Natural killer cell treated with Interleukin-12 subunit alpha and Interleukin-12 subunit beta and Interleukin-15 and Interleukin-18, amount 100 ng/mL, for 72 hours (primary cell): ENCODE data around the gene PPM1F. TPM values are rescaled to one million over a fixed set of nuclear protein-coding genes. Genes with fewer than 3 reads are reported as not detected.

Source experiments
- ATAC-seq, 2 donors: fragments of 150-1000 bp; cut with Tn5 transposase in 1 of 2; sonication (Bioruptor Pico), chemical (Tn5 transposase) in 1 of 2; 2 replicates each; pipeline ENCODE4 v1.10.0; 2021
- DNase-seq: peaks from one replicate; pipeline ENCODE4 v3.0.0; 2022; ENCODE audit warnings: low spot score
- H3K27ac Mint-ChIP-seq, 2 donors: 1 replicate in 1 of 2; 2 replicates in 1 of 2; pipeline ENCODE4 v1.8.0; 2022; ENCODE audit warnings: mixed read lengths in 2 of 2, mild to moderate bottlenecking in 1 of 2, moderate library complexity in 1 of 2
- H3K27me3 Mint-ChIP-seq, 2 donors: 1 replicate in 1 of 2; 2 replicates in 1 of 2; pipeline ENCODE4 v1.8.0; 2022; ENCODE audit warnings: mixed read lengths in 2 of 2
- H3K36me3 Mint-ChIP-seq: one replicate; pipeline ENCODE4 v1.8.0; 2022; ENCODE audit warnings: mixed read lengths
- H3K4me1 Mint-ChIP-seq, 2 donors: 1 replicate in 1 of 2; 2 replicates in 1 of 2; pipeline ENCODE4 v1.8.0; 2022; ENCODE audit warnings: low read depth in 2 of 2, mixed read lengths in 2 of 2, mild to moderate bottlenecking in 1 of 2
- H3K4me3 Mint-ChIP-seq: one replicate; pipeline ENCODE4 v1.8.0; 2022; ENCODE audit warnings: mixed read lengths
- H3K9me3 Mint-ChIP-seq: 2 replicates; pipeline ENCODE4 v1.8.0; 2022; ENCODE audit warnings: mixed read lengths
- total RNA-seq, 2 donors: library from RNA; stranded (reverse); gene quantifications; one replicate each; pipeline ENCODE4 v1.2.3, GENCODE V29; 2022

PPM1F gene
- total RNA-seq, 2 donors from 2014 or later: 28.8 to 36.0 TPM

GRCh38 chr22:21961127-21961867 is 8.6 kb upstream of the PPM1F start:
- no peaks in the 10 kb centered on the region for H3K36me3 Mint-ChIP-seq
- H3K9me3 Mint-ChIP-seq: no peaks in the 10 kb centered on the region
- no peaks in the 10 kb centered on the region for H3K4me1 Mint-ChIP-seq
- no peak overlapping the region for H3K27ac Mint-ChIP-seq
- DNase-seq (no peak), ATAC-seq (no peak)
- no peak overlapping the region for H3K4me3 Mint-ChIP-seq
- H3K27me3 Mint-ChIP-seq: no peaks in the 10 kb centered on the region

DNA sequence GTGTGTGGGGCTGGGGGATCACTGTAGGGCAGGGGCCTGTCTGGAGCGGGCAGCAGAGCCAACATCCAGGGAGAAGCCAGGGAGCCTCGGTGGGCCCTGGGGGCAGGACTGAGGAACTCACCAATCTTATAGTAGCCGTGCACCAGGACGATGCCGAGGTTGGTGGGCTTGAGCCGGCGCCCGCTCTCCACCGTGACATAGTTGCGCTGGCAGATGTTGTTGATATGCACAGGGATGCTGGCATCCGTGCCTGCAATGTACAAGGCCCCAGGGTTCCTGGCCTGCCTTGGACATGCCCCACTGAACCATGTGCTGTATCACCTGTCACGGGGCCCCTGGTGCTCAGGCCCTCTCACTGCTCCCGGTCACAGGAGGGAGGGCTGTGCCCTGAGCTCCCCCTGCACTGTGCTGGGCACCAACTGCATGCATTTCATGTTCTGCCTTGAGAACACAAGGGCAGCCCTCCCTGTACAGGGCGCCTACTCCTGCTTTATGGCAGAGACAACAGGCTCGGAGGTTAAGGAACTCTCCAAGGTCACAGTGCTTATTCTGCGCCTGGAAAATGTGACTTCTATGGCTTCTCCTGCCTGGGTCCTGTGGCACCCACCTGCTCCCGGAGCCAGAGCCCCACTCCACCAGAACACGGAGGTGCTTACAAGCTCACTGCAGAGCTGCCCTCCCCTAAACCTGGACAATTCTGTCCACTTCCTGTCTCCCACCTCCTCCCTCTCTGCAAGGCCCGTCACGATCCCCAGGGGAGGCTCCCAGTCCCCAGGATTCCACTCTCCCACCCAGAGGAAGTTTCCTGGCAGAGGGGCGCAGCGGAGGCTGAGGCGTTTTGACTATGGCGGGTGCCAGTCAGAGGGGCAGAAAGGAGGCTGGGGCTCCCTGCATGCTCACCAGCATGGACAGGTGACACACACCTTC is 7.8 kb upstream of the PPM1F start:
- H3K27me3 Mint-ChIP-seq: no peaks in the 10 kb centered on the region
- ATAC-seq: no peak
- no peak overlapping the region for H3K4me3 Mint-ChIP-seq
- no peaks in the 10 kb centered on the region for H3K4me1 Mint-ChIP-seq
- no peaks in the 10 kb centered on the region for H3K36me3 Mint-ChIP-seq
- no peak for DNase-seq
- H3K9me3 Mint-ChIP-seq: no peaks in the 10 kb centered on the region
- H3K27ac Mint-ChIP-seq: no peak overlapping the region

- no peaks in the 10 kb centered on the region for H3K9me3 Mint-ChIP-seq
- H3K4me1 Mint-ChIP-seq: no peaks in the 10 kb centered on the region
- no peaks in the 10 kb centered on the region for H3K27me3 Mint-ChIP-seq
- H3K36me3 Mint-ChIP-seq: no peaks in the 10 kb centered on the region
- H3K27ac Mint-ChIP-seq: no peak overlapping the region
- H3K4me3 Mint-ChIP-seq: no peak overlapping the region
- ATAC-seq (no peak), DNase-seq (no peak)
These were observed 6.8 kb upstream of the PPM1F start for GRCh38 chr22:21959274-21960074.

DNA sequence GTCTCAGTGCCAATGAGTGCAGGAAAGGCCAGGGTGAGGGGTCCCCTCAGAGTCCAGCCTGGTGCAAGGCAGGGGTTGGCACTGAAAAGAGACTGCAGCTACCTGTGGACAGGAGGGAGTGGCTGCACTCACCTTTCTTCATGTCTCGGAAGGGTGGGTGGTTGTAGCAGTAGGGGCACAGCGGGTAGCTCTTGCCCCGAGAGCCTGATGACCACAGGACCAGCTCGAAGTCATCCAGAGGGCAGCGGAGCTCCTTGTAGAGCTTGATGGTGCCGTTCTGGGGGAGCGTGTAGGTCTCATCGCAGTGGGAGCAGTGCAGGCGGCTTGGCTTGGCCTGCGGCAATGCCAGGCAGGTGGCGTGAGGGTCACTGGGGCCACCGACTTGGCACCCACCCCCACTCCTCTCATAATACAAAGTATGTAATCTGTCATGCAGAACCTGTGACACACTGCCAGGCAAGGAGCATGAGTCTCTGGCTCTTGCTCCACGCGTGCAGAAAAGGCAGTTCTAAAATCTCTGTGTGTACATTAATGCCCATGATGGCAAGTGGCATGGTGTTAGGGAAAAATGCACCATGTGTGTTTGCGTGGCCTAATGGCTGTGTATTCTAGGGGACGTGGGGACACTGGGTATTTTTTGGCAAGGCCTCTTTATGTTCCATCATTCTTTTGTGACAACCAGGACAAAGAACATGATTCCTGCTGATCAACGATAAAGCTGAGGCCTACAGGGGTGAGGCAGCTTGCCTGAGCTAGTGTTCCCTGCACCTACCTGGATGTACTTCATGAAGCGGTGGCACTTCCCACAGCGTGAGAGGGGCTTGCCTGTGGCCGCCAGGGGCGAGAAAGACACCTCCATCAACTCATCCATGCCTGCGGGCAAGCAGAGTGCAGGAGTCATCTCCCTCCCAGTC is 6.0 kb upstream of the PPM1F start:
- H3K27me3 Mint-ChIP-seq: no peaks in the 10 kb centered on the region
- H3K4me3 Mint-ChIP-seq: no peak overlapping the region
- no peak for ATAC-seq
- no peak overlapping the region for H3K27ac Mint-ChIP-seq
- no peaks in the 10 kb centered on the region for H3K36me3 Mint-ChIP-seq
- H3K9me3 Mint-ChIP-seq: no peaks in the 10 kb centered on the region
- DNase-seq: no peak
- no peaks in the 10 kb centered on the region for H3K4me1 Mint-ChIP-seq

GRCh38 chr22:21951931-21952465 is 650 bp downstream of the PPM1F start:
- no peaks in the 10 kb centered on the region for H3K36me3 Mint-ChIP-seq
- H3K9me3 Mint-ChIP-seq: no peaks in the 10 kb centered on the region
- H3K4me3 Mint-ChIP-seq: peak overlapping the region; percentile 79
- no peaks in the 10 kb centered on the region for H3K27me3 Mint-ChIP-seq
- DNase-seq (no peak), ATAC-seq (peak; percentile 44 to 55)
- peaks cover 11 to 17% of the 10 kb centered on the region in 2 donors for H3K4me1 Mint-ChIP-seq
- H3K27ac Mint-ChIP-seq: peak overlapping the region in 1 of 2 donors; percentile 48

GRCh38 chr22:21951062-21951461 is 1.6 kb downstream of the PPM1F start:
- peak overlapping the region in 1 of 2 donors; percentile 34 for H3K27ac Mint-ChIP-seq

GRCh38 chr22:21949948-21950347 is 2.7 kb downstream of the PPM1F start:
- Mint-ChIP-seq H3K9me3 (no peaks in the 10 kb centered on the region), H3K4me3 (no peak overlapping the region), H3K27me3 (no peaks in the 10 kb centered on the region), H3K4me1 (peaks cover 13 to 17% of the 10 kb centered on the region in 2 donors), H3K36me3 (no peaks in the 10 kb centered on the region), H3K27ac (no peak overlapping the region)
- no peak for ATAC-seq
- no peak for DNase-seq

More at GRCh38 chr22:21951062-21951461, 1.6 kb downstream of the PPM1F start:
- H3K9me3 Mint-ChIP-seq: no peaks in the 10 kb centered on the region
- H3K27me3 Mint-ChIP-seq: no peaks in the 10 kb centered on the region
- peak overlapping the region; percentile 66 for H3K4me3 Mint-ChIP-seq
- peaks cover 11 to 17% of the 10 kb centered on the region in 2 donors for H3K4me1 Mint-ChIP-seq
- no peak for ATAC-seq
- no peak for DNase-seq
- H3K36me3 Mint-ChIP-seq: no peaks in the 10 kb centered on the region

DNA sequence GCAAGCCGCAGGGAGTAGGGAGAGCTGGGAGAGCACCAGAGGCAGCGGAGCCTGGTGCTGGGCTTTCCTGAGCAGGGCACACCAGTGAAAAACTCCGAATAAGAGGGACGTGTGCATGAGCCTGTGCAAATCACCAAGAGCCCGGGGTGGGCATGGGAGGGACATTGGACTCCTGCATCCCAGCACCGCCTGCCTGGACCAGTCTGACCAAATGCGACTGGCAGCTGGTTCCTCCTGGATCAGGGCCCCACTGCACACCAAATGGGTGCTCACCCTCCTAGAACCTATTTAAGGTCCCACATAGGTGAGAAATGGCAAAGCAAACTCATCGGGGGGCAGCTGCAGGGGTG is 3.1 kb downstream of the PPM1F start:
- no peaks in the 10 kb centered on the region for H3K9me3 Mint-ChIP-seq
- H3K4me3 Mint-ChIP-seq: no peak overlapping the region
- H3K36me3 Mint-ChIP-seq: no peaks in the 10 kb centered on the region
- H3K27me3 Mint-ChIP-seq: no peaks in the 10 kb centered on the region
- no peak for ATAC-seq
- H3K27ac Mint-ChIP-seq: no peak overlapping the region
- peaks cover 15 to 17% of the 10 kb centered on the region in 2 donors for H3K4me1 Mint-ChIP-seq
- no peak for DNase-seq

- Mint-ChIP-seq H3K36me3 (no peaks in the 10 kb centered on the region), H3K27ac (no peak overlapping the region), H3K4me1 (peaks cover 15 to 17% of the 10 kb centered on the region in 2 donors), H3K27me3 (no peaks in the 10 kb centered on the region), H3K9me3 (no peaks in the 10 kb centered on the region), H3K4me3 (no peak overlapping the region)
- ATAC-seq (no peak), DNase-seq (no peak)
These were observed 3.7 kb downstream of the PPM1F start for GRCh38 chr22:21948824-21949568.

DNA sequence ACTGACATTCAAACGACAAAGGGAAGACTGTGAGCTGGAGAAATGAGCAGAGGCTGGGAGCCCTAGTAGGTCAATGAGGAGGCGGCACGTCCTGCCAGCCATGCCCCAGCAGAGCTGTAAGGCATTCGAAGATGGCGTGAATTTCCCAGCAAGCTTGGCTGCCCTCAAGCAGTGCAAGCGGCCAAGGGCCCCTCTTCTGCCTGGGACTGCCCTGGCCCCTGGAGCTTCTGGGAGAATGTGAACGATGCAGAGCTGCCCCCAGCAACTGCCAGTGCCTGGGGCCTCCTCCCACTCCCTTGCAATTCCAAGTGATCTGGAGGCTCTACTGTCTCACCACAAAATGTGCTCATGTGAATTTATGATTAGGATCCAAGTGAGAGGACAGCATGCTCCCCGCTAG is 4.3 kb downstream of the PPM1F start:
- Mint-ChIP-seq H3K36me3 (no peaks in the 10 kb centered on the region), H3K27me3 (no peaks in the 10 kb centered on the region), H3K9me3 (no peaks in the 10 kb centered on the region), H3K27ac (no peak overlapping the region), H3K4me1 (peaks cover 15 to 17% of the 10 kb centered on the region in 2 donors), H3K4me3 (no peak overlapping the region)
- ATAC-seq: no peak
- no peak for DNase-seq

GRCh38 chr22:21947040-21948014 is 5.3 kb downstream of the PPM1F start:
- no peaks in the 10 kb centered on the region for H3K27me3 Mint-ChIP-seq
- H3K4me3 Mint-ChIP-seq: no peak overlapping the region
- peak overlapping the region in 1 of 2 donors; percentile 12 for H3K27ac Mint-ChIP-seq
- H3K36me3 Mint-ChIP-seq: no peaks in the 10 kb centered on the region
- no peaks in the 10 kb centered on the region for H3K9me3 Mint-ChIP-seq
- DNase-seq (no peak), ATAC-seq (no peak)
- H3K4me1 Mint-ChIP-seq: peaks cover 15 to 17% of the 10 kb centered on the region in 2 donors
